ACC112 (cell line): ENCODE results near the gene HOXC13.

Source experiments
- H2AFZ ChIP-seq: fragments of 200-600 bp; sonication (generic); one replicate; pipeline ENCODE4 v1.6.0; 2017; ENCODE audit warnings: antibody characterized with exemption, low read length; ENCODE audit not compliant: unreplicated experiment
- H3K27ac ChIP-seq: fragments of 200-600 bp; sonication (generic); 2 replicates; pipeline ENCODE4 v1.5.1; 2014; ENCODE audit warnings: low read depth, mild to moderate bottlenecking, antibody characterized with exemption, low read length, moderate library complexity
- H3K27me3 ChIP-seq: fragments of 200-600 bp; sonication (generic); 2 replicates; pipeline ENCODE4 v1.6.1; 2014; ENCODE audit warnings: mild to moderate bottlenecking, antibody characterized with exemption, low read length, moderate library complexity, mixed read lengths; ENCODE audit not compliant: insufficient read depth
- H3K36me3 ChIP-seq: fragments of 200-600 bp; sonication (generic); 2 replicates; pipeline ENCODE4 v1.6.1; 2016; ENCODE audit warnings: mild to moderate bottlenecking, antibody characterized with exemption, low read length, moderate library complexity, mixed read lengths; ENCODE audit not compliant: insufficient read depth
- H3K4me1 ChIP-seq: fragments of 200-600 bp; sonication (generic); one replicate; pipeline ENCODE4 v1.6.1; 2016; ENCODE audit warnings: low read length, mixed read lengths; ENCODE audit not compliant: insufficient read depth, unreplicated experiment, control insufficient read depth
- H3K4me3 ChIP-seq: fragments of 200-600 bp; sonication (generic); 2 replicates; pipeline ENCODE4 v1.5.1; 2014; ENCODE audit warnings: mild to moderate bottlenecking, low read depth, low read length
- H3K79me2 ChIP-seq: fragments of 200-600 bp; sonication (generic); one replicate; pipeline ENCODE4 v1.6.0; 2016; ENCODE audit warnings: low read length; ENCODE audit not compliant: control insufficient read depth, unreplicated experiment, insufficient read depth

HOXC13 gene

GRCh38 chr12:53956914-53957536, 18.4 kb downstream of the HOXC13 start:
- Histone ChIP-seq H3K27ac (no peak overlapping the region), H3K4me1 (no peaks in the 10 kb centered on the region), H3K27me3 (peaks cover 100% of the 10 kb centered on the region), H2AFZ (no peak overlapping the region), H3K36me3 (no peaks in the 10 kb centered on the region), H3K79me2 (no peaks in the 10 kb centered on the region), H3K4me3 (no peak overlapping the region)

DNA sequence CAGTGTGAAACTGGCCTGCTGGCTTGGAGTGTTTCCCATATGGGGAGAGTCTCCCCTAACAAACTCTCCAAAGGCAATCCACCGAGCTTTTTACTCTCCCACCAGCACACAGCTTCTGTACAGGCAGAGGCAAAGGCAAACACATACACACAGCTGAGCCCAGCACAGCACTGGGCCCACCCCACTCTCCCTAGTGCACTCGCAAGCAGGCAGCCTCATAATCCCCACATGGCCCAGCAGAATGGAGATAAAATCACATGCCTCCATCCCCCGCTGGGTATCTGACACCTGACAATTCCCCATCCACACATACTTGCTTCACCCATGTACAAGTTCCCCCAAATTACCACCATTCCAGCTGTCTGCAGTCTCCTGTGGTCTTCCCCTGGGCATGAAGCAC, 19.5 kb downstream of the HOXC13 start:
- Histone ChIP-seq H3K4me3 (no peak overlapping the region), H3K36me3 (no peaks in the 10 kb centered on the region), H3K27ac (no peak overlapping the region), H3K79me2 (no peaks in the 10 kb centered on the region), H3K4me1 (no peaks in the 10 kb centered on the region), H2AFZ (no peak overlapping the region), H3K27me3 (peaks cover 100% of the 10 kb centered on the region)

DNA sequence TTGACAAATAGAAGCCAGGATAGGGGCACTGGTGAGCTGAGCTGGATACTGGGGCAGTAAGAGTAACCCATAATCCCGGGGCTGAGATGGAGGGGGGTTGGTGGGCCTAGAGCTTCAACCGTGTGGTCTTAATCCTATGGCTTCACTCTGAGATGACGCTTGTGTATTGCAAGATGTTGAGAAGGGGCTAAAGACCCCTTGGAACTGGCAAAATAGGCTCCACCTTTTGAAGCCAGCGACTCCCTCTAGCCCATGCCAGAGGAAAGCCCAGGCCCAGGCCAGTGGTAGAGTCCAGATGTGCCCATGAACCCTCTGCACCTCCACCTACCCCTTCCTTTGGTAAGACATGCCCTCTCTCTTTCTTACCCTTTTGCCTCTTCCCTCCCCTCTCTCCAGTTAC, 20.7 kb downstream of the HOXC13 start:
- no peak overlapping the region for H3K27ac ChIP-seq
- no peak overlapping the region for H2AFZ ChIP-seq
- H3K79me2 ChIP-seq: no peaks in the 10 kb centered on the region
- no peaks in the 10 kb centered on the region for H3K36me3 ChIP-seq
- H3K4me3 ChIP-seq: no peak overlapping the region
- H3K27me3 ChIP-seq: peaks cover 100% of the 10 kb centered on the region
- H3K4me1 ChIP-seq: no peaks in the 10 kb centered on the region

DNA sequence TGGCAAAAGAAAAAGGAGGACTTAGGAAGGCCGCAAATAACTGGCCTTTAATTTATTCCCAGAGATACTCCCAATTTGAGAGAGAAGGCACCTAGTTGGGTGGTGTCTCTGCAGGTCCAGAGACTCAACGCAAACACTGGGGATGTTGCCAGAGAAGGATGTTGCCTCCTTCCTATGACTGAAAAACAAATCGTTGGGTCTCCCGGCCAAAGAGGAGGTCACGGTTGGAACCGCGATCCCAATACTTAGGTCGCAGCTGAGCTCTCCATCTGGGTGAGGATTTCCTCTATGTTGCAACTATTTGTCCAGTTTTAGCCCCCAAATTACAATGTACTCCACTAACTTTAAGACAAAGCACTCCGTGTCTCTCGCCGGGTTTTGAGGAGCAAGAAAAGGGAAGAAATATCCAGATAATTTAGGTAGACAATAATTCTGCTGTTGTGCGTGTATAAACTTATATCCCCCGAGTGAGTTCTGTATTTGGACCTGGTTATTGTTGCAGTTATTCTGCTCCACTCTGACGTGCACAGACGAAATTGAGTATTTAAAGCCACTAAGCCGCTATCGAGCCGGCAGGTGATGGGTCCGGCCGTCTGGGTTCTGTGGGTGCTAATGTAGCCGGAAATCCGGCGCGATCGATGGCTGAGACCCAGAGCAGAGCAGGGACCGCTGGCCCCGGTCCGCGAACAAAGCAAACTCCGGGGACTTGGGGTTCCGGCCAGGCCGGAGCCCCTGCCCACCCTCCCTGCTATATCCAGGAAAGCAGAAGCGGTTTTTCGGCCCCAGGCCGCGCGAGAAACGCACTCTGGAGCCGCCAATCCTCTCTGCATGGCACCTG, 21.8 kb downstream of the HOXC13 start:
- no peaks in the 10 kb centered on the region for H3K36me3 ChIP-seq
- H3K4me1 ChIP-seq: no peaks in the 10 kb centered on the region
- H3K79me2 ChIP-seq: no peaks in the 10 kb centered on the region
- peaks cover 100% of the 10 kb centered on the region for H3K27me3 ChIP-seq
- H3K4me3 ChIP-seq: no peak overlapping the region; the same call in 1 of the 2 replicates
- H2AFZ ChIP-seq: no peak overlapping the region
- H3K27ac ChIP-seq: no peak overlapping the region

- Histone ChIP-seq H3K4me1 (no peaks in the 10 kb centered on the region), H2AFZ (no peak overlapping the region), H3K79me2 (no peaks in the 10 kb centered on the region), H3K4me3 (no peak overlapping the region; the same call in 1 of the 2 replicates), H3K27ac (no peak overlapping the region), H3K27me3 (peaks cover 100% of the 10 kb centered on the region), H3K36me3 (no peaks in the 10 kb centered on the region)
Measured at GRCh38 chr12:53961025-53961761, 22.6 kb downstream of the HOXC13 start.

DNA sequence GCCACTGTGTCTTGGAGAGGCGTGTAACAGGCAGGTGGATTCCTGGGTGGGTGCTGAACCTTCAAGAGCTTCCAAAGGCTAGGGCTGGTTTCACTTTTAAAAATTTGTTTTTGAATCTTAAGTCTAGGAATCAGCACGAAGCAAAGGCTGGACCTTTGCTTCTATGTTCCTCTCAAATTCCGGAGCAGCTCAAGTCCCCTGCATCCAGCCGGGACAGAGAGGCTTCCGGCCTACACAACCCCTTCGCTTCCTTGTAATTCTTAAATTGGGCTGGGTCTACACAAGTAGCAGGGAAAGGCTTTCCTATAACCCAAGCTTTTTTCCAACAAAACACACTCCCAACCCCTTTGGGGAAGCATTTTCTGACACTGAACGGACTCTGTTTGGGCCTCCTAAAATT, 24.4 kb downstream of the HOXC13 start:
- Histone ChIP-seq H3K4me1 (peaks cover 3% of the 10 kb centered on the region), H3K4me3 (no peak overlapping the region), H3K27me3 (peaks cover 100% of the 10 kb centered on the region), H3K27ac (no peak overlapping the region), H2AFZ (no peak overlapping the region), H3K79me2 (no peaks in the 10 kb centered on the region), H3K36me3 (no peaks in the 10 kb centered on the region)

- no peak overlapping the region for H3K4me3 ChIP-seq
- peaks cover 100% of the 10 kb centered on the region for H3K27me3 ChIP-seq
- no peaks in the 10 kb centered on the region for H3K36me3 ChIP-seq
- no peaks in the 10 kb centered on the region for H3K79me2 ChIP-seq
- H2AFZ ChIP-seq: no peak overlapping the region
- H3K4me1 ChIP-seq: peaks cover 3% of the 10 kb centered on the region
- H3K27ac ChIP-seq: no peak overlapping the region
Measured at GRCh38 chr12:53963434-53964314, 25.0 kb downstream of the HOXC13 start.

- no peak overlapping the region for H3K4me3 ChIP-seq
Measured at GRCh38 chr12:53964315-53964713, 25.7 kb downstream of the HOXC13 start.

GRCh38 chr12:53965281-53966084, 26.9 kb downstream of the HOXC13 start:
- Histone ChIP-seq H2AFZ (peak overlapping the region; percentile 21), H3K4me3 (peak overlapping the region; percentile 49), H3K36me3 (no peaks in the 10 kb centered on the region), H3K27me3 (peaks cover 100% of the 10 kb centered on the region), H3K27ac (no peak overlapping the region), H3K4me1 (peaks cover 3% of the 10 kb centered on the region), H3K79me2 (no peaks in the 10 kb centered on the region)

More at GRCh38 chr12:53964315-53964713, 25.7 kb downstream of the HOXC13 start:
- peaks cover 100% of the 10 kb centered on the region for H3K27me3 ChIP-seq
- H3K79me2 ChIP-seq: no peaks in the 10 kb centered on the region
- peaks cover 3% of the 10 kb centered on the region for H3K4me1 ChIP-seq
- no peak overlapping the region for H2AFZ ChIP-seq
- no peak overlapping the region for H3K27ac ChIP-seq
- H3K36me3 ChIP-seq: no peaks in the 10 kb centered on the region
